HG03139 (cell line): ENCODE data around the gene VIPR2.
"Not testable (repeated sequence)": the region's sequence is repeated elsewhere in the genome, so short reads cannot be mapped to it uniquely, and the experiment has no call there.

Experiments used
- ATAC-seq: cut with Tn5 transposase; IDR thresholded peaks from one replicate; pipeline ENCODE4 v1.9.1; 2021; ENCODE audit not compliant: unreplicated experiment

VIPR2 gene

GRCh38 chr7:158996214-158997109 is 148.2 kb downstream of the VIPR2 start:
- no peak for ATAC-seq

- ATAC-seq: no peak
Measured at GRCh38 chr7:158995514-158995913, 149.2 kb downstream of the VIPR2 start.

- ATAC-seq: no peak
Measured at GRCh38 chr7:158994687-158995086, 150.0 kb downstream of the VIPR2 start.

GRCh38 chr7:158993591-158993990 is 151.1 kb downstream of the VIPR2 start:
- ATAC-seq: no peak

GRCh38 chr7:158992759-158993158 is 151.9 kb downstream of the VIPR2 start:
- no peak for ATAC-seq

- ATAC-seq: no peak
Measured at GRCh38 chr7:158991824-158992621, 152.6 kb downstream of the VIPR2 start.

GRCh38 chr7:158988996-158989395 is 155.7 kb downstream of the VIPR2 start:
- ATAC-seq: no peak

GRCh38 chr7:158988302-158988862 is 156.3 kb downstream of the VIPR2 start:
- ATAC-seq: no peak

- no peak for ATAC-seq
Measured at GRCh38 chr7:158987691-158988090, 157.0 kb downstream of the VIPR2 start.

GRCh38 chr7:158985583-158985982 is 159.1 kb downstream of the VIPR2 start:
- ATAC-seq: no peak

GRCh38 chr7:158984007-158984406 is 160.7 kb downstream of the VIPR2 start:
- ATAC-seq: not testable (repeated sequence)

- ATAC-seq: not testable (repeated sequence)
Measured at GRCh38 chr7:158982080-158982479, 162.6 kb downstream of the VIPR2 start.

GRCh38 chr7:158979635-158980351 is 164.9 kb downstream of the VIPR2 start:
- no peak for ATAC-seq

GRCh38 chr7:158979023-158979529 is 165.6 kb downstream of the VIPR2 start:
- ATAC-seq: no peak
